GM19467 (cell line): ENCODE data around the gene SOX15.

Experiments
- ATAC-seq: cut with Tn5 transposase; IDR thresholded peaks from one replicate; pipeline ENCODE4 v1.9.1; 2021; ENCODE audit warnings: mild to moderate bottlenecking, moderate library complexity; ENCODE audit not compliant: unreplicated experiment

Gene SOX15

GRCh38 chr17:7559320-7560171 is 30.3 kb downstream of the SOX15 start:
- no peak for ATAC-seq

GRCh38 chr17:7558544-7559319 is 31.2 kb downstream of the SOX15 start, which contains the start of gene TNFSF13:
TNFSF13 (plus strand) TSS chr17:7558750; CDS start chr17:7559040, 290 bp downstream.
- ATAC-seq = no peak

- ATAC-seq = no peak
These were observed 31.9 kb downstream of the SOX15 start for GRCh38 chr17:7557775-7558543.

GRCh38 chr17:7557147-7557764 is 32.6 kb downstream of the SOX15 start:
- ATAC-seq = no peak

- ATAC-seq = no peak
These were observed 33.3 kb downstream of the SOX15 start for GRCh38 chr17:7556627-7557026.

GRCh38 chr17:7555320-7555948 is 34.5 kb downstream of the SOX15 start:
- ATAC-seq = no peak

GRCh38 chr17:7553356-7553755 is 36.5 kb downstream of the SOX15 start:
- ATAC-seq = no peak

GRCh38 chr17:7552621-7553051 is 37.3 kb downstream of the SOX15 start:
- ATAC-seq = peak; percentile 50

- ATAC-seq = no peak
These were observed 38.5 kb downstream of the SOX15 start for GRCh38 chr17:7551396-7551795.

GRCh38 chr17:7550344-7550743 is 39.5 kb downstream of the SOX15 start:
- no peak for ATAC-seq

GRCh38 chr17:7549401-7550055 is 40.4 kb downstream of the SOX15 start:
- ATAC-seq = no peak

- no peak for ATAC-seq
These were observed 41.1 kb downstream of the SOX15 start, which contains the start of gene TNFSF12 for GRCh38 chr17:7548585-7549400. TNFSF12 (plus strand) TSS chr17:7549058; CDS start chr17:7549154, 96 bp downstream.

- ATAC-seq = no peak
These were observed 45.0 kb downstream of the SOX15 start for GRCh38 chr17:7544911-7545310.

GRCh38 chr17:7541074-7541621 is 48.7 kb downstream of the SOX15 start:
- no peak for ATAC-seq

- no peak for ATAC-seq
These were observed 50.9 kb downstream of the SOX15 start for GRCh38 chr17:7538891-7539545.
